Left hindlimb (tissue), 1 donor: ENCODE data around the gene COMMD1.

Source experiments
- DNase-seq: peaks from one replicate; pipeline ENCODE4 v3.0.0-alpha.2; 2018

The COMMD1 gene

GRCh38 chr2:62184512-62185230 is 279.2 kb downstream of the COMMD1 start:
- DNase-seq = no peak
